Activated T-helper 1 cell treated with anti-CD3 and anti-CD28 coated beads, Interleukin-2, amount 50 U/mL, for 16 hours (primary cell): ENCODE measurements around the gene EPGN.
"Not testable (repeated sequence)": the region's sequence is repeated elsewhere in the genome, so short reads cannot be mapped to it uniquely, and the experiment has no call there.

Source experiments
- DNase-seq, 2 donors: peaks; one replicate each; pipeline ENCODE4 v3.0.0-alpha.2; 2020; ENCODE audit warnings: low read depth in 1 of 2, low spot score in 1 of 2

EPGN gene

GRCh38 chr4:74338792-74339333 is 30.6 kb downstream of the EPGN start:
- no peak for DNase-seq

GRCh38 chr4:74339501-74339900 is 31.2 kb downstream of the EPGN start:
- no peak for DNase-seq

DNA sequence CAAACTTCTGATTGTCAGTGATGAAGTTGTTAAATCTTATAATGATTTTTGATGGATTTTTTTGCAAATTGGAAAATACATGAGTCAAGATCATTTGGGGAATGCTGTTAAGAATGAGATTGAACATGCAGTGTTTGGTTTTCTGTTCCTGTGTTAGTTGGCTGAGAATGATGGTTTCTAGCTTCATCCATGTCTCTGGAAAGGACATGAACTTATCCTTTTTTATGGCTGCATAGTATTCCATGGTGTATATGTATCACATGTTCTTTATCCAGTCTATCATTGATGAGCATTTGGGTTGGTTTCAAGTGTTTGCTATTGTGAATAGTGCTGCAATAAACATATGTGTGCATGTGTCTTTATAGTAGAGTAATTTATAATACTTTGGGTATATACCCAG is 32.2 kb downstream of the EPGN start:
- DNase-seq, result not testable (repeated sequence)

DNA sequence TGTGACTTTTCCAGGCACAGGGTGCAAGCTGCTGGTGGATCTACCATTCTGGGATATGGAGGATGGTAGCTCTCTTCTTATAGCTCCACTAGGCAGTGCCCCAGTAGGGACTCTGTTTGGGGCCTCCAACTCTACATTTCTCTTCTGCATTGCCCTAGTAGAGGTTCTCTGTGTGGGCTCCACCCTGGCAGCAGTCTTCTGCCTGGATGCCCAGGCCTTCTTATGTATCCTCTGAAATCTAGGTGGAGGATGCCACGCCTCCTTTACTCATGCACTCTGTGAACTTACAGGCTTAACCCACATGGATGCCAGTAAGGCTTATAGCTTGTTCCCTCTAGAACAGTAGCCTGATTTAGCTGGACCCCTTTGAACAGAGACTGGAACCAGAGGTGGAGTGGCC is 35.8 kb downstream of the EPGN start:
- DNase-seq, result no peak

DNA sequence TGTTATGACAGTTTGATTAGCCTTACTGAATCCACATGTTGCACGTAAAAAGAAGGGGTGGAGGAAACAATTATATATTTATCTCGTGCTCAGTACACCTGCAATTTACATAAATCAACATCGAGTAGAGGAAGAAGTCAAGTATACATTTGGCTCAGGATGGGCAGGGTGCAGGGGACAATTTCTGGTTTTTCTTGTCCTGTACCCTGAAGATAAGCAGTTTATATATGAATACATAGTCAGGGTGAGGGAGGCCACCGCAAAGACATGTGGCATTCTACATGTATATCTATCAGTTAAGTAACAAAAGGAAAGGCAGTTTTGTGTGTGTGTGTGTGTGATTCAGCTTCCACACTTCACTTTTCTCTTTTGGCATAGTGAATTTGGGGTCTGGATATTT is 45.6 kb downstream of the EPGN start:
- DNase-seq, result no peak

- DNase-seq, result no peak
These were observed 49.7 kb downstream of the EPGN start for GRCh38 chr4:74357965-74358364.

- DNase-seq, result no peak
These were observed 53.4 kb downstream of the EPGN start for GRCh38 chr4:74361671-74362070.

DNA sequence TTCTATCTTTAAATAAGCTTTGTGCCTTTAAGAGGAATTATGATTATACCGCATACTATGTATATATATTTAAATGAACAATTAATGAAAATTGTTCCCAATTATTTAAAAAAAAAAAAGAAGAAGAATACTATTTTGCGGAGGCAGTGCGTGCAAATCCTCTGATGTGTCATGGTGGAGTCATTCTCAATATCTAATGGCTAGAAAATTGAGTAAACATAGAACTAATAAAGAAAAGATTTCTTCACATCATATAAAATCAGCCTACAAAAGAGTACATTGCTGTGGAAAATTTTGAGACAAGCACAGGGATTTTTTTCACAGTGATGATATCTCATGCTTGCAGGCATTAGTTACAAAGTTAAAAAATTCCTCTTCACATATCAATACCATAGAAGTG is 54.1 kb downstream of the EPGN start:
- DNase-seq, result no peak

- no peak for DNase-seq
These were observed 56.0 kb downstream of the EPGN start for GRCh38 chr4:74364256-74364651.

DNA sequence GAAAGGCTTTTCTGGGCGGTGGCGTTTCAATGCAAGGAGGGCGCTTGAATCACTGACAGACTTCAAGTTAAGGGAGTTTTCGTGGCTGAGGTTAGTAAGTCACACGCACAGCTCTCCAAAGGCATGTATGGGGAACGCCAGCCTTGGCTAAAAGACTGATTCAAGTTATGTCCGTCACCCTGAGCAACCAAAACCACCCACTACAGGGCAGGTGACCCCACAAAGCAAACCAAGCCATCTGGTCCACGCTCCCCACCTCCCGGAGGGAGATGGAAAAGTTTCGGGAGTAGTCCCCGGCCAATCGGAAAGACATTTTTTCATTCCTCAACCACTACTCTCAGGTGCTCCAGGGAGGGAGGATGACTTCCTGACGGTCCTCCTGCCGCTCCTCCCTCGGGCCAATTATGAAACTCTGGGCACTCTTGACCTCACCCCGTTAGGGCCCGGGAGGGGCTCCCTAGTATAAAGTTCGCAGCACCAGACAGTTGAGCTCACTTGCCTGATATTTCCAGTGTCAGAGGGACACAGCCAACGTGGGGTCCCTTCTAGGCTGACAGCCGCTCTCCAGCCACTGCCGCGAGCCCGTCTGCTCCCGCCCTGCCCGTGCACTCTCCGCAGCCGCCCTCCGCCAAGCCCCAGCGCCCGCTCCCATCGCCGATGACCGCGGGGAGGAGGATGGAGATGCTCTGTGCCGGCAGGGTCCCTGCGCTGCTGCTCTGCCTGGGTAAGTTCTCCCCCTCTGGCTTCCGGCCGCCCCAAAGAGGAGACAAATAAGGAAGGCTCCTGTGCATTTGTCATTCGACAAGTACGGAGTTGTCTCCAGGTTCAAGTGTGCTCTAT is 56.6 kb downstream of the EPGN start, which contains the start of gene EREG:
Gene EREG, plus strand, starts transcription at position 494 of the 840 bp plus-strand sequence. Its CDS starts 164 bp downstream, at position 658.
- DNase-seq, result no peak

DNA sequence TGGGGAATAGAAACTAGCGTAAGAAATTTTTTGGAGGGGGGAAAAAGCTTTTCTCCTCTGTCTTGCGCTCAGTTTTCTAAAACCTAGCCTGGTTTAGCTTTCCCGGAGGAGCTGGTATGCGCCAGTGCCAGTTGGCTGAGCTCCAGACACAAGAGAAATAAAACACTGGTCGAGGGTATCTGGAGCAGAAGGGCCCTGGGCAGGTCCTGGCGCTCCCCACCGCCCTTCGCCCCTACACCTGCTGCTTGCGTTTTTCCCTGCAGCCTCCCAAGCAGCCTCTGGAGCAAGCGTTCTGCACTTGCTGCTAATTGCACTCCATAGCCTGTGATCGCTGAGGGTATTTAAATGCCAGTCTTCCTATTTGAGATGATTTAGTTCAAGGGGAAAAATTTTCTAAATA is 57.5 kb downstream of the EPGN start:
- no peak for DNase-seq
